Neural cell (in vitro differentiated cells): ENCODE data around the gene ALDH1A1.

Experiments used
- CTCF ChIP-seq: fragments of 450-650 bp; IDR thresholded peaks from 2 replicates; pipeline ENCODE4 v1.5.1; 2014; ENCODE audit warnings: antibody characterized with exemption, mild to moderate bottlenecking, moderate library complexity; ENCODE audit not compliant: poor library complexity, severe bottlenecking
- EP300 ChIP-seq: fragments of 450-650 bp; conservative IDR thresholded peaks from 2 replicates; pipeline ENCODE4 v1.6.1; 2014; ENCODE audit warnings: antibody characterized with exemption, mild to moderate bottlenecking, moderate library complexity; ENCODE audit not compliant: poor library complexity, severe bottlenecking
- POLR2AphosphoS5 ChIP-seq: IDR thresholded peaks from 2 replicates; pipeline ENCODE4 v1.6.1; 2012
- RAD21 ChIP-seq: fragments of 450-650 bp; conservative IDR thresholded peaks from 2 replicates; pipeline ENCODE4 v1.6.1; 2014; ENCODE audit warnings: antibody characterized with exemption, mild to moderate bottlenecking, moderate library complexity
- TAF1 ChIP-seq: IDR thresholded peaks from 2 replicates; pipeline ENCODE4 v1.6.1; 2012; ENCODE audit warnings: low read depth

GRCh38 chr9:72960446-72960845 is 7.6 kb upstream of the ALDH1A1 start:
- no peak for TF ChIP-seq CTCF
- no peak for TF ChIP-seq TAF1
- no peak for TF ChIP-seq POLR2AphosphoS5
- TF ChIP-seq RAD21 = no peak
- TF ChIP-seq EP300 = no peak
